ENCODE data around the gene ZNF609.
"Not testable (repeated sequence)": the region's sequence is repeated elsewhere in the genome, so short reads cannot be mapped to it uniquely, and the experiment has no call there.

The ZNF609 gene

GRCh38 chr15:64630396-64631107, 170.2 kb downstream of the ZNF609 start:
- DNase-seq, result no peak

- not testable (repeated sequence) for DNase-seq
Measured at GRCh38 chr15:64632639-64633038, 172.3 kb downstream of the ZNF609 start.

DNA sequence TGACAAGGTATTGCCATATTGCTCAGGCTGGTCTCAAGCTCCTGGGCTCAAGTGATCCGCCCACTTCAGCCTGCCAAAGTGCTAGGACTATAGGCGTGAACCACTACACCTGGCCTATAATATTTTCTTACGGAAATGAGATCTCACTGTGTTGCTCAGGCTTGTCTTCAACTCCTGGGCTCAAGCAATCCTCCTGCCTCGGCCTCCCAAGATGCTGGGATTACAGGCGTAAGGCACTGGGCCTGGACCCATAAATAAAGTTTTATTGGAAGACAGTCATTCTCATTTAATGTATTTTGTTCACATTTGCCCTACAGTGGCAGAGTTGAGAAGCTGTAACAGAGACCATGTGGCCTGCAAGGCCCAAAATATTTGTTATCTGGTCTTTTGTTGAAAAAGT, 173.0 kb downstream of the ZNF609 start:
- DNase-seq, result no peak

DNA sequence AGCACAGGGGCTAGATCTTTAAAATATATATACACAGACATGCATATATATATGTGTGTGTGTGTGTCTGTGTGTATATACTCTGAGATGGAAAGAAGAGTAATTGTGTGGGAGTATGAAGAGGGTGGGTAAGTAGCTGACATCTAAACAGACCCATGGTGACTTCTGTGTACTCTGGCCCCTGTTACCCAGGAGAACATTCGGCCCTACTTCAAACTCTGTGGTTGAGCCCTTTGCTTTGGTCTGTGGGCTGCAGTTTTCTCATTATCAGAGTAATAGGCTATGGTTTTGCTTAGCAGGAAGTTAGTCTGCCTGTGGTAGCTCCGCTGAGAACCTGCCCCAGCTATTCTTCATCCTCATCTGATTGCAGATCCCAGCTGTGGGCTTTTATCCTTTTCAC, 173.6 kb downstream of the ZNF609 start:
- DNase-seq, result no peak

- peak; percentile 14 to 44 for DNase-seq
Measured at GRCh38 chr15:64634576-64635498, 174.5 kb downstream of the ZNF609 start.

DNA sequence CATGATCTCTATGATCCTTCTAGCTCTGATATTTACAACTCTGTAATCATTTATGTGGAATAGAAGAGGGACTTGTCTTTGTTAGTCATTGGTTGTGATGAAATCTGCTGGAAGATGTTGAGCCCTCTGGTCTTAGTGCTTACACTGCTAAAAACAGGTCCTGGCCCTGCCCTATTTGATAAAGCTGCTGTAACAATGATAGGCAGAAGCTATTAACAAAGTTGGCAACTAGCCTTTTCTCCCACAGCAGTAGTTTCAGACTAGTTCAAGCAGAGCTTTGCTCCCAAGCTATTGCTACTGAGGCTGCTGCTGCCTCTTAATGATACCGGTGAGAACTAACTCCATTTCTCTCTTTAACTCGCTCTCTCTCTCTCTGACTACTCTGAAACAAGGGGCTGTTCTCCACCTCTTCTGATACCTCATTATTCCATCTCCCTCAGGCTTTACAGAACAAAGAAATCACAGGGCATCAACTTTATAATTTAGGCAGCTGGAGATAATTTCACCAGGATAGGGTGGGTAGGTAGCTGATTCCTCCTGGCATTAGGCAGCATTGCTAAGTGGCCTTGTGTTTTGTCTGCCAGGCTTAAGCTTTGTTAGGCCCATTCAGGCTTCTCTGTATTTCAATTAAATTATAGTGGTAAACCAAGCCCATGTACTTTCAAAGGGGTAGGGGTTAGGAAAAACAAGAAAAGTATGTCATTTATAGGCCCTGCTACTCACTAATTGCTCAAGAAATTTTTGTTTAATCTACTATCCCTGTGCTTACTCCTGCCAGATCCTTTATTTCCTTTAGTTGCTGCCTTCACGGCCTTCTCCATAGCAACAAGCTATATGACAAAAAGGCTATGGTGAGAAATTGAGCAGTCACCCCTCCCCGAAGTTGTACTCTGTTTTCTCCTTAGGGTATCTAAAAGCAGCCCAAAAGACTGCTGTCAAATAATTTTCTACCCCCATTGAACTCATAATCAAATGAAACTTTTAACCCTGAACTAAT, 175.4 kb downstream of the ZNF609 start:
- no peak for DNase-seq

DNA sequence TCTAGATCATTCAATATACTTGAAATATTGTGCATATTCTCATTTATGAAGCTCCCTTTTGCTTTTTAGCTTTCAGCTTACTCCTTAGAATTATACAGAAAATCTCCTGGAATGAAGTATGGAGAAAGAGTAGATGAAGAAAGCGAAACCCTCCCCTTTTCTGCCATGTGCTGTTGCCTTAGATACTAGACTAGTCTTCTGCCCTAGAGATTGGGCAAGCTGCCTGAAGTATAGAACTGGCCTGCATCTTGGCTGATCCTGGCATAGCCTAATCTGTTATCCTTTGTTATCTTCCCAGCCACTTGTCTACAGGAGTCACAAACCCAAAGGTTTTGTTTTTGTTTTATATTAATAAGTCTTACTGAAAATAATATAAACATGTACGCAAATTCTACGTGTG, 176.2 kb downstream of the ZNF609 start:
- no peak for DNase-seq

GRCh38 chr15:64637412-64637811, 177.0 kb downstream of the ZNF609 start:
- no peak for DNase-seq

GRCh38 chr15:64639744-64640143, 179.4 kb downstream of the ZNF609 start:
- DNase-seq, result not testable (repeated sequence)

DNA sequence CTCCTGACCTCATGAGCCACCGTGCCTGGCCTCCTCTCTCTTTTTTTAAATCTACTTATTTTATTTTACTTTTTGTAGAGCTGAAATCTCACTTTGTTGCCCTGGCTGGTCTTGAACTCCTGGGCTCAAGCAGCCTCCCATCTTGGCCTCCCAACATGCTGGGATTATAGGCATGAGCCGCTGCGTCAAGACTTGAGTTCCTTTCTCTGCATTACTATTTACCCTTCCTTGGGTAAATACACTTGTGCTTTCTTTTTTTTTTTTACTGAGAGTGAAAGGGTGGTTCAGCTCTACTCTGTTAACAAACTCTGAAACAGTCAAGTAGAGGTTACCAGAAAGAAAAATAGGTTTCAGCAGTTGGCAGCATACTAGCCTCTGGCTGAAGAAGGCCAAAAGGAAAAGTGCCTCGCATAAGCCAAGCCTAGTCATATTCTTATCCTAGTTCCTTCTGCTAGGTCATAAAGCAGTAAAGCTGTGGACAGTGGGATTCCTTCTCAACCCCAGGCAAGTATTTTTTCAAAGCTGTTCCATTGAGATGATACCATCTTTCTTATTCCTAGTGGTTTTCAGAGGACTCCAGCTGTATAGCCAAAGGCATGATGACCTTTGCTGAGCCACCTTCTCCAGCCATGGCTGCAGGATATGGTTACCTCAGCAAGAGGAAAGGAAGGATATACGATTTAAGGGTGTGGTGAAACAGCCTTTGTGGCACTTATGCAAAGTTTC, 179.9 kb downstream of the ZNF609 start:
- no peak for DNase-seq

DNA sequence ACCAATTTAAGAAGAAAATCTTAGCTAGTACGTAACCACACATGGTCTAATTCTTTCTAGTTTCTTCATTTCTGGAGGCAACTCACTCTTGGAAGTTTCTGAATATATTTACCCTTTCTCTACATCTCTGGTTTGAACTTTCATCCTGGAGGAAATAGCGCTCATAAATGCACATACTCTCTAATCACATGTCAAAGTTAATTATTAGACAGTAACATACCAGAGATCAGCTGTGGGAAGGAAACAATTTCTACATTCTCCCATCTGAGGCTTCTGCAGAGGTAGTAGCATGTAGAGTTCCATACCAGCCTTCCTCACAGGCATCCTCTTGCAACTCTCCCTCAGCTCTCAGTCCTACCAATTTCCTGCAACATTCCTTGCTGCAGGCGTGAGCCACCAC, 182.5 kb downstream of the ZNF609 start:
- DNase-seq, result no peak

- DNase-seq, result no peak
Measured at GRCh38 chr15:64643685-64644084, 183.3 kb downstream of the ZNF609 start.

DNA sequence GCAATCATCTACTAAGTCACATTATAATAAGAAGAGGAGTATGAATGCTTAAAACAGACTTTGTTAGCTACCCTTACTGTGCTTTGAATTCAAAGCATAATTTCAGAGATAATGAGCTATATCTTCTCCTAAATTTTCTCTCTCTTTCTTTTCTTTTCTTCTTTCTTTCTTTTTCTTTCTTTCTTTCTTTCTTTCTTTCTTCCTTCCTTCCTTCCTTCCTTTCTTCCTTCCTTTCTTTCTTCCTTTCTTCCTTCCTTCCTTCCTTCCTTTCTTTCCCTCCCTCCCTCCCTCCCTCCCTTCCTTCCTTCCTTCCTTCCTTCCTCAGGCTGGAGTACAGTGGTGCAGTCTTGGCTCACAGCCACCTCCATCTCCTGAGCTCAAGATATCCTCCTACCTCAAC, 184.4 kb downstream of the ZNF609 start:
- DNase-seq, result not testable (repeated sequence)

GRCh38 chr15:64645995-64646394, 185.6 kb downstream of the ZNF609 start:
- DNase-seq, result no peak

DNA sequence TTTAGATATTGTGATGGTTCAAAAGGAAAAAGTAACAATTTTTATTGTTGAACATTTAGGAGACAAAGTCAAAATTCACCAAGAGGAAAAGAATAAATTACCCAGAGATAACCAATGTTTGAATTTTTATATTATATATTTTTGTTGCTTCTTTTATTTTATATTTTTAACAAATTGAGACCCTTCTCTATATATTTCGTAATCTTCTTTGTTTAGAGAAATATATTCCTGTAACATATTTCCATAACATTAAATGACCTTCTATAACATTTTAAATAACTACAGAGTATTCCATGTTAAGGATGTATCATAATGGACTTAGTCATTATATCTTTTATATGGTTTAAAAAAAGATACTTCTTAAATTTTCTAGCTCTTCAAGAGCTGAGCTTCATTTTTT, 187.0 kb downstream of the ZNF609 start:
- DNase-seq, result no peak

GRCh38 chr15:64650552-64650951, 190.2 kb downstream of the ZNF609 start:
- DNase-seq, result no peak

DNA sequence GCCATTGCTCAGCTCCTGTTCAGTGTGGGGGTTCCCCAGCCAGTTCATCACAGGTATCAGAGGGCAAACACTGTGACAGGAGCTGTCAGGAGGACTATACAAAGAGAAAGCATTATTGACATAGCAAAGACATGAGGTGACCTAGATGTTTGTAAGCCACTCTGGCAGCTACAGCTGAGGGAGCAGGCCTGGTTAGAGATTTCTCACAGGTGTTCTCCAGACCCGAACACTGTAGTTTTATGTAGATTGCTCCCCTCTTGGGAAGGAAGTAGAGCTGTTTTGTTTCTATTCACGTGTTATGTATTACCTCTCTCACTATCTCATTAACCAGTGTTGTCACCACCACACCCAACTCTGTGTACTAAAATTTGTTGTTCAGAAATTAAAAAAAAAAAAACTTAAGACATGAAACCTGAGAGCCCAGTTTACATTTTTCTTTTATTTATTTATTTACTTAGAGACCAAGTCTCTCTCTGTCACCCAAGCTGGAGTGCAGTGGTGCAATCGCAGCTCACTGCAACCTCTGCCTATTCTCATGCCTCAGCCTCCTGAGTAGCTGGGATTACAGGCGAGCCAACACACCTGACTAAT, 191.3 kb downstream of the ZNF609 start:
- DNase-seq, result no peak

DNA sequence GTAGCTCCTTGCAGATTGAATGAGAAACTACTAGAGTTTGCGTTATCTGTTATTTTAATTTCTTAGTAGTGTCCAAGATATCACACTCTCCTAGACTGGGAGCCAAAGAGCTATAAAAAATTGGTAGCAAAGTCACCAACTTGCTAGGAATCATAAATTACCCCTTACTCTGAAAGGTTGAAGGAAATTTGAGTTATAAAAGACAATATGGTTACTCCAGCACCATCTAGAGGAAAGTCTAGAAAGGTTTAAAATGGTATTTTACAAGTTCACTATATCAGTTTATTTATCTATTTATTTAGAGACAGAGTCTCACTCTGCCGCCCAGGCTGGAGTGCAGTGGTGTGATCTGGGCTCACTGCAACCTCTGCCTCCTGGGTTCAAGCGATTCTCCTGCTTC, 193.4 kb downstream of the ZNF609 start:
- DNase-seq, result no peak

GRCh38 chr15:64656508-64656907, 196.1 kb downstream of the ZNF609 start:
- no peak for DNase-seq

GRCh38 chr15:64665179-64665578, 204.8 kb downstream of the ZNF609 start:
- DNase-seq, result no peak

GRCh38 chr15:64667736-64668161, 207.4 kb downstream of the ZNF609 start:
- no peak for DNase-seq

DNA sequence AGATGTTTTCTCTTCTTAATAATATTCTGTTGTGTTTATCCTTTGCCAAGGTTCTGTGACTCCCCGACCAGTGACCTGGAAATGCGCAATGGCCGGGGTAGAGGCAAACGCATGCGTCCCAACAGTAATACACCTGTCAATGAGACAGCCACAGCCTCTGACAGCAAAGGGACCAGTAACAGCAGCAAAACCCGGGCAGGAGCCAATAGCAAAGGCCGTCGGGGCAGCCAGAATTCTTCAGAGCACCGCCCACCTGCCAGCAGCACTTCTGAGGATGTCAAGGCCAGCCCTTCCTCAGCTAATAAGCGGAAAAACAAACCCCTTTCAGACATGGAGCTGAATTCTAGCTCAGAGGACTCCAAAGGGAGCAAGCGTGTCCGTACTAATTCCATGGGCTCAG, 213.5 kb downstream of the ZNF609 start:
- no peak for DNase-seq
